ENCODE results near the gene SLC8A1.

- TF ChIP-seq CTCF (IDR thresholded peaks at IDR 0.05; ENCODE audit: borderline replicate concordance, extremely low read depth, low read length, poor library complexity, severe bottlenecking) (no peak), EZH2 (IDR thresholded peaks at IDR 0.05; ENCODE audit: borderline replicate concordance, low read depth, low read length, severe bottlenecking) (no peak)
Measured at GRCh38 chr2:40317761-40318160, 134.1 kb downstream of the SLC8A1 start.
